Fibroblast of skin of right biceps (primary cell): Measurements from ENCODE around the gene LY6G6C.

Experiments
- DNase-seq: peaks from one replicate; pipeline ENCODE4 v3.0.0-alpha.2; 2013

LY6G6C gene

DNA sequence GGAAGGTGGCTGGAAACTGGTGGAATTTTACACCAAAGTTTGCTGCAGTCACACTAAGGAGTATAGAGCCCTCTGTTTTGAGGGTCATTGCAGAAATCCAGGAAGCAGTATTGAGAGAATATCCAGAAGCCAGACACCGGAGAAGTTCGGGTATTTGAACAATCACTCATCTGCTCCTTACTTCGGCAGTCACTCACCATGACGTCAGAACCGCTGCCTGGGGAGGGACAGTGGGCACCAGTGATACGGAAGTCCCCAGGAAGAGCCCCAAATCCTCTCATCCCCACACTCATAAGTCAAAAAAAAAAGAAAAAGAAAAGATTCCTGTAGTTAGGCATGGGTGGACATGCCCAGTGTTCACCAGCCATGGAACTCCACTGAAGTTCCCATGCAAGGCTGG lies 44.6 kb downstream of the LY6G6C start:
- no peak for DNase-seq

DNA sequence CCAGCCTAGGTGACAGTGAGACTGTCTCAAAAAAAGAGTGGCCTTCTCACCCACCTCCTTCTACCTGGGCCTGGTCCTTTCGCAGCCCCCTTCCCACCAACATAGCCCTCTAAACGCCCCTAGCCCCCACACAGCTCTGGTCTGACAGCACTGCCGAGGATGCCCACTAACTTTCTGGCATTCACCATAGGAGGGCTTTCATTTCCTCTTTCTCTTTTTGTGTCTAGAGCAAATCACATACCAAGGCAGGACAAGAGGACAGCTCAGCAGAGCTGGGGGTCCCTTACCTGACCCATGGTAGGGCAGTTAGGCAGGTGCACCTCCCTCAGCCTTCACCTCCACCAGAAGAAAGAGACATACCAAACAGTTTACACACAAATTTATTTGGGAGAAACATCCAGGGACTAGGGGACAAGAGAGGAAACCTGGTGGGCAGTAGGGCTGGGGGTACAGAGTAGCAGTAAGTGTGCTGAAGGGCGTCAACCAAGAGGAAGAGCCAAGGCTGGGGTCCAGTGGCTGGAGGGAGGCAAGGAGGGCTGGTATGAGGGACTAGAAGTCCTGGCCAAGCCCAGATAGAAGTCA lies 45.1 kb downstream of the LY6G6C start:
- DNase-seq = no peak

DNA sequence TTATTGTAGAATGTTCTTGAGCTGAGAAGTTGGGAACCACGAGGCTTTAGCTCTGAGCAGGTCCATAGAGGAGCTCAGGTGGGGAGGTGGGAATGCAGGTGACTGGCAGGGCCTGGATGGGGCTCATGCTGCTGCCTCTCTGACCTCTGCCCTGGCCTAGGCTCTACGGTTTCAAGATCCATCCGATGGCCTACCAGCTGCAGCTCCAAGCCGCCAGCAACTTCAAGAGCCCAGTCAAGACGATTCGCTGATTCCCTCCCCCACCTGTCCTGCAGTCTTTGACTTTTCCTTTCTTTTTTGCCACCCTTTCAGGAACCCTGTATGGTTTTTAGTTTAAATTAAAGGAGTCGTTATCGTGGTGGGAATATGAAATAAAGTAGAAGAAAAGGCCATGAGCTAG lies 51.9 kb downstream of the LY6G6C start, which contains the start of gene LY6G5B:
Gene LY6G5B (plus strand): TSS at position 301 of the 400 bp plus-strand sequence. CDS start 975 bp downstream, outside the sequence.
- DNase-seq = no peak
